Peyer's patch (tissue), 4 donors: ENCODE measurements around the gene ZNF740. TPM values are rescaled to one million over a fixed set of nuclear protein-coding genes. Genes with fewer than 3 reads are reported as not detected.

Experiments used
- DNase-seq, 3 donors: peaks; one replicate each; pipeline ENCODE4 v3.0.0-alpha.2; 2017 to 2019
- H3K27ac ChIP-seq, 4 donors: fragments of 200-600 bp; sonication (generic); one replicate each; pipeline ENCODE4 v1.5.1; 2016 to 2019
- H3K27me3 ChIP-seq, 2 donors: fragments of 200-600 bp; sonication (generic); one replicate each; pipeline ENCODE4 v1.5.1; 2019
- H3K36me3 ChIP-seq, 3 donors: fragments of 200-600 bp; sonication (generic); one replicate each; pipeline ENCODE4 v1.5.1; 2016 to 2019
- H3K4me1 ChIP-seq, 4 donors: fragments of 200-600 bp; sonication (generic); one replicate each; pipeline ENCODE4 v1.5.1; 2016 to 2019
- H3K4me3 ChIP-seq, 4 donors: fragments of 200-600 bp; sonication (generic); 1 replicate in 3 of 4; 2 replicates in 1 of 4; pipeline ENCODE4 v1.5.1; 2016 to 2019; ENCODE audit warnings: mild to moderate bottlenecking in 1 of 4
- H3K9me3 ChIP-seq, 4 donors: fragments of 200-600 bp; sonication (generic); one replicate each; pipeline ENCODE4 v1.5.1; 2016 to 2019; ENCODE audit warnings: mild to moderate bottlenecking in 1 of 4
- CTCF ChIP-seq, 6 experiments: fragments of 450-650 bp in 4 of 6; fragments of 200-600 bp in 2 of 6; sonication (generic) in 1 of 6; IDR thresholded peaks; one replicate each; pipeline ENCODE4 v1.5.1; 2017 to 2019; ENCODE audit warnings: antibody characterized with exemption in 6 of 6, mild to moderate bottlenecking in 3 of 6, moderate library complexity in 1 of 6
- POLR2A ChIP-seq, 2 donors: fragments of 450-650 bp; IDR thresholded peaks; one replicate each; pipeline ENCODE4 v1.5.1; 2017; ENCODE audit warnings: antibody characterized with exemption in 2 of 2, mild to moderate bottlenecking in 2 of 2, moderate library complexity in 2 of 2
- total RNA-seq, 4 donors: library from RNA; depleted of rRNA; stranded (reverse); fragments of >200 nt; gene quantifications; one replicate each; pipeline ENCODE4 v1.1.0, GENCODE V29; 2016

Gene ZNF740
- total RNA-seq, 4 donors from 2014 or later: 11.9 to 38.8 (median 23.1) TPM

GRCh38 chr12:53208435-53208834 is 27.9 kb downstream of the ZNF740 start:
- TF ChIP-seq POLR2A (IDR thresholded peaks at IDR 0.05) (no peak), CTCF (IDR thresholded peaks at IDR 0.05) (no peak)
- no peak for DNase-seq
- Histone ChIP-seq H3K27ac (peak overlapping the region; percentile 36 to 86 (median 64)), H3K4me3 (peak overlapping the region in 1 of 4 donors; percentile 33), H3K9me3 (no peaks in the 10 kb centered on the region), H3K27me3 (no peaks in the 10 kb centered on the region), H3K36me3 (peaks cover 0 to 15% (median 0%) of the 10 kb centered on the region in 3 donors), H3K4me1 (peaks cover 0 to 34% (median 18%) of the 10 kb centered on the region in 4 donors)

GRCh38 chr12:53208877-53209463 is 28.4 kb downstream of the ZNF740 start:
- no peaks in the 10 kb centered on the region for H3K27me3 ChIP-seq
- DNase-seq: peak; percentile 26 to 72 (median 72)
- peaks cover 0 to 18% (median 0%) of the 10 kb centered on the region in 3 donors for H3K36me3 ChIP-seq
- H3K27ac ChIP-seq: peak overlapping the region; percentile 36 to 86 (median 64)
- peak overlapping the region in 3 of 4 donors; percentile 14 to 33 (median 15) for H3K4me3 ChIP-seq
- H3K9me3 ChIP-seq: no peaks in the 10 kb centered on the region
- peaks cover 0 to 34% (median 22%) of the 10 kb centered on the region in 4 donors for H3K4me1 ChIP-seq
- no peak for TF ChIP-seq POLR2A (IDR thresholded peaks at IDR 0.05)
- no peak for TF ChIP-seq CTCF (IDR thresholded peaks at IDR 0.05)

- Histone ChIP-seq H3K9me3 (no peaks in the 10 kb centered on the region), H3K36me3 (peaks cover 0 to 18% (median 0%) of the 10 kb centered on the region in 3 donors), H3K4me3 (no peak overlapping the region), H3K27me3 (no peaks in the 10 kb centered on the region), H3K27ac (no peak overlapping the region), H3K4me1 (peaks cover 0 to 28% (median 22%) of the 10 kb centered on the region in 4 donors)
- TF ChIP-seq CTCF (IDR thresholded peaks at IDR 0.05) (no peak), POLR2A (IDR thresholded peaks at IDR 0.05) (no peak)
- no peak for DNase-seq
Measured at GRCh38 chr12:53210843-53211242, 30.3 kb downstream of the ZNF740 start.

- H3K36me3 ChIP-seq: peaks cover 0 to 18% (median 0%) of the 10 kb centered on the region in 3 donors
- no peaks in the 10 kb centered on the region for H3K9me3 ChIP-seq
- no peaks in the 10 kb centered on the region for H3K27me3 ChIP-seq
- H3K4me3 ChIP-seq: no peak overlapping the region
- DNase-seq: peak in 1 of 3 donors; percentile 44
- no peak overlapping the region for H3K27ac ChIP-seq
- H3K4me1 ChIP-seq: peaks cover 0 to 32% (median 24%) of the 10 kb centered on the region in 4 donors
- TF ChIP-seq CTCF (IDR thresholded peaks at IDR 0.05) (peak in 4 of 6 experiments; percentile 5 to 37 (median 17)), POLR2A (IDR thresholded peaks at IDR 0.05) (no peak)
Measured at GRCh38 chr12:53211476-53212381, 31.2 kb downstream of the ZNF740 start.

GRCh38 chr12:53212931-53213330 is 32.4 kb downstream of the ZNF740 start:
- Histone ChIP-seq H3K27me3 (no peaks in the 10 kb centered on the region), H3K4me1 (peaks cover 0 to 35% (median 22%) of the 10 kb centered on the region in 4 donors), H3K9me3 (no peaks in the 10 kb centered on the region), H3K27ac (no peak overlapping the region), H3K4me3 (no peak overlapping the region), H3K36me3 (peaks cover 0 to 18% (median 0%) of the 10 kb centered on the region in 3 donors)
- TF ChIP-seq CTCF (IDR thresholded peaks at IDR 0.05): no peak
- no peak for TF ChIP-seq POLR2A (IDR thresholded peaks at IDR 0.05)
- DNase-seq: no peak
